Measurements from ENCODE around the gene PYDC1.

- TF ChIP-seq GTF2F1 (IDR thresholded peaks at IDR 0.05; ENCODE audit: borderline replicate concordance, low read depth, low read length) (no peak), SP1 (IDR thresholded peaks at IDR 0.05; ENCODE audit: low read depth, low read length) (no peak), CTCF (IDR thresholded peaks at IDR 0.05; ENCODE audit: control extremely low read depth in 1 of 3, insufficient read depth in 1 of 3, low read depth in 1 of 3, low read length in 3 of 3) (no peak), PHF8 (conservative IDR thresholded peaks at IDR 0.05; ENCODE audit: low read depth, low read length) (no peak), EP300 (IDR thresholded peaks at IDR 0.05; ENCODE audit: borderline replicate concordance in 1 of 2, low read depth in 2 of 2, low read length in 2 of 2) (no peak), EZH2 (IDR thresholded peaks at IDR 0.05; ENCODE audit: low read depth, low read length, severe bottlenecking) (no peak), RAD21 (IDR thresholded peaks at IDR 0.05 in 1 of 2, conservative IDR thresholded peaks at IDR 0.05 in 1 of 2; ENCODE audit: low read depth in 2 of 2, low read length in 2 of 2) (no peak), TAF1 (IDR thresholded peaks at IDR 0.05; ENCODE audit: low read depth, low read length) (no peak), POLR2A (IDR thresholded peaks at IDR 0.05; ENCODE audit: control extremely low read depth in 1 of 2, low read depth in 2 of 2, low read length in 2 of 2) (no peak), ZNF274 (IDR thresholded peaks at IDR 0.05; ENCODE audit: borderline replicate concordance, extremely low read depth, low read length) (no peak), MAFK (IDR thresholded peaks at IDR 0.05; ENCODE audit: low read depth, low read length) (no peak), BCL11A (IDR thresholded peaks at IDR 0.05; ENCODE audit: low read depth in 2 of 2, low read length in 2 of 2) (no peak), SP4 (IDR thresholded peaks at IDR 0.05; ENCODE audit: low read length) (no peak), TEAD4 (IDR thresholded peaks at IDR 0.05; ENCODE audit: low read depth, low read length) (no peak)
Measured at GRCh38 chr16:31256466-31256865, 39.5 kb upstream of the PYDC1 start.

All from H1 (cell line).